NCI-H1694 treated with DMSO at 0.1 percent for 48 hours (cell line): ENCODE data around the gene CDK15.

ENCODE experiments used
- DNase-seq: peaks from one replicate; lab custom pipeline; 2025; lab: John Stamatoyannopoulos, UW

Gene CDK15

GRCh38 chr2:201866643-201867473 lies 60.5 kb downstream of the CDK15 start:
- no peak for DNase-seq

GRCh38 chr2:201871471-201871870 lies 65.1 kb downstream of the CDK15 start:
- DNase-seq = no peak

- no peak for DNase-seq
Measured at GRCh38 chr2:201872591-201872990, 66.3 kb downstream of the CDK15 start.

- DNase-seq = no peak
Measured at GRCh38 chr2:201879996-201880395, 73.7 kb downstream of the CDK15 start.

GRCh38 chr2:201880579-201880978 lies 74.2 kb downstream of the CDK15 start:
- DNase-seq = no peak

GRCh38 chr2:201880993-201881611 lies 74.8 kb downstream of the CDK15 start:
- DNase-seq = no peak

GRCh38 chr2:201881741-201882140 lies 75.4 kb downstream of the CDK15 start:
- no peak for DNase-seq

- peak; percentile 74 for DNase-seq
Measured at GRCh38 chr2:201882353-201883090, 76.2 kb downstream of the CDK15 start.

GRCh38 chr2:201883606-201884369 lies 77.5 kb downstream of the CDK15 start:
- no peak for DNase-seq

GRCh38 chr2:201886504-201886903 lies 80.2 kb downstream of the CDK15 start:
- no peak for DNase-seq

- DNase-seq = no peak
Measured at GRCh38 chr2:201887773-201888425, 81.6 kb downstream of the CDK15 start.

- peak; percentile 43 for DNase-seq
Measured at GRCh38 chr2:201888426-201888800, 82.1 kb downstream of the CDK15 start.

GRCh38 chr2:201890453-201890852 lies 84.1 kb downstream of the CDK15 start:
- no peak for DNase-seq

- no peak for DNase-seq
Measured at GRCh38 chr2:201891676-201892075, 85.3 kb downstream of the CDK15 start.

GRCh38 chr2:201892516-201892915 lies 86.2 kb downstream of the CDK15 start:
- no peak for DNase-seq

GRCh38 chr2:201900362-201900761 lies 94.0 kb downstream of the CDK15 start:
- no peak for DNase-seq

- no peak for DNase-seq
Measured at GRCh38 chr2:201901786-201902185, 95.4 kb downstream of the CDK15 start.

GRCh38 chr2:201904538-201905420 lies 98.4 kb downstream of the CDK15 start:
- DNase-seq = no peak

GRCh38 chr2:201906777-201907562 lies 100.6 kb downstream of the CDK15 start:
- peak; percentile 36 for DNase-seq

GRCh38 chr2:201907563-201907881 lies 101.2 kb downstream of the CDK15 start:
- DNase-seq = no peak
